HG03442 (cell line): ENCODE measurements around the gene CERKL.
A peak's percentile ranks its signal among the peaks of the same experiment; 100 is the strongest.

Experiments used
- ATAC-seq: cut with Tn5 transposase; IDR thresholded peaks from one replicate; pipeline ENCODE4 v1.9.1; 2021; ENCODE audit warnings: mild to moderate bottlenecking, moderate library complexity; ENCODE audit not compliant: unreplicated experiment

Gene CERKL

DNA sequence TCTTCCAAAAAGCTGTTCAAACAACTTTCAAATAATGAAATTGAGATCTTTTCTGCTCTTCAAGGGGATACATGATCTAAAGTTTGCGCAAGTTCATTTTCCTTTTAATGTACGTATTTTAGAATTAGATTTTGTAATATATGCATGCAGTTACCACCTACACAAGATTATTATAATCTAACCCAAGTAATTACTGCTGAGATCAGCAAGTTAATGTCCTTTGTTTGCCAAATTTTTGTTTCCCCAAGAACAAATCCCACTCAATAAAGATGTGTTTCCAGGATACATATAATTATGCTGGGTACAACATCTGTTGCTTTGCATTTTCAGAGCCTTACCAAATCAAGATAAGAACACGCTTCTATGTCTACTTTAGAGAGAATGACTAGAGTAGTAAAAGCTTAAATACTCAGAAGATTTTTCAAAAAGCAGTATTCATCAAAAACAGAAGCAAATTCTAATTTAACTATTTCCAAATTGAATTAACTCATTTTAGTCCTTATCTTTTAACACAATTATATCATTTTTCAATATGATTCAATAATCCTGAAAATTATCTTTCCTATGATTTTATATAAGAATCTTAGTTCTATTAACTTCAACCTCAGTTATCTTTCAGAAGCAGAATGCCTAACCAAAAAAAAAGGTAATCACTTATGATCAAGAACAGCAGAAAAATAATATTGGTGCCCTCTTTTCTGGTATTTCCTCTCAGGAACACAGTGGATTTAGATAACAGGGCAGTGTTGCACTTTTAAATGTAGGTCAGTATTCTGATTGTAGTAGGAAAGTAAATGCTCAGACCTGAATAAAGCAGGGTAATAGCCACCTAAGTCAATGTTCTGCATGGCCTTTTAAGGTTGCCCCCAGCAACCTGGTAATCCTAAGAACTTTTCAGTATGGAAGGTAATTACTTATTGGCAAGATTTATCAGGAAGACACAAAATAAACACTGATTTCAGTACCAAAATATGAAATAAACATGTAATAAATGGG, 28.0 kb downstream of the CERKL start:
- no peak for ATAC-seq

GRCh38 chr2:181627545-181627944, 29.4 kb downstream of the CERKL start:
- ATAC-seq, result no peak

GRCh38 chr2:181626671-181627070, 30.2 kb downstream of the CERKL start:
- ATAC-seq, result no peak

DNA sequence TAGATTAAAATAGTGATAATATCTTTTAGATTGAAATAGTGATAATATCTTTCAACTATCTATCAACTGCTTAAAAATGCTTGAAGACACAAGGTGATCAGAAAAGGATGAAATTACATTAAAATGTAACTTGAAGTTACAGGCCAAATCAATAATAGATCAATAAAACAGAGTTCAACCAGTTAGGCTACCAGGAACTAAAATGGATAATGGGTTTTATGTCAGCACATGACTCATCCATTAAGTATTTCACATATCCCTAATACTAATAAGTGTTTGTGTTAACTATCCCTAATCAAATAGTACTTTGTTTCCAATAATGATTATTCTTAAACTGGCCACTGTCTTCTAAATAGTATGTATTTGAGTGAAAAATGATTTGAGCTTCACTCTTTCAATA, 33.7 kb downstream of the CERKL start:
- ATAC-seq, result no peak

- no peak for ATAC-seq
These were observed 35.0 kb downstream of the CERKL start for GRCh38 chr2:181621779-181622490.

GRCh38 chr2:181619516-181619915, 37.4 kb downstream of the CERKL start:
- ATAC-seq, result no peak

DNA sequence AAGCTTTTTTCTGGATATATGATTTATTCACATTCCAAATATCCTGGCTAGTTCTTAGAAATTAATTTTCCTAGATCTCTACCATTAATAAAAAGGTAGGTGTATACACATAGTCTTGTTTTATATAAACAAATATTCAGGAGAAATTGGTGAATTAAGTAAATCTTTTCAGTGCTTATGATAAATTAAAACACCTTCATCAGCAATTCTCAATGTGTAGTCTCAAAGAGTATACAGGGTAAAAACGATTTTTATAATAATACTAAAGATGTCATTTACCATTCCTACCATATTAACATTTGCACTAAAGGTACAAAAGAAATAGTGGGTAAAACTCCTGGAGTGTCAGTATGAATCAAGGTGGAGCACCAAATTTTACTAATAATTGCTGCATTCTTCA, 40.2 kb downstream of the CERKL start:
- no peak for ATAC-seq

DNA sequence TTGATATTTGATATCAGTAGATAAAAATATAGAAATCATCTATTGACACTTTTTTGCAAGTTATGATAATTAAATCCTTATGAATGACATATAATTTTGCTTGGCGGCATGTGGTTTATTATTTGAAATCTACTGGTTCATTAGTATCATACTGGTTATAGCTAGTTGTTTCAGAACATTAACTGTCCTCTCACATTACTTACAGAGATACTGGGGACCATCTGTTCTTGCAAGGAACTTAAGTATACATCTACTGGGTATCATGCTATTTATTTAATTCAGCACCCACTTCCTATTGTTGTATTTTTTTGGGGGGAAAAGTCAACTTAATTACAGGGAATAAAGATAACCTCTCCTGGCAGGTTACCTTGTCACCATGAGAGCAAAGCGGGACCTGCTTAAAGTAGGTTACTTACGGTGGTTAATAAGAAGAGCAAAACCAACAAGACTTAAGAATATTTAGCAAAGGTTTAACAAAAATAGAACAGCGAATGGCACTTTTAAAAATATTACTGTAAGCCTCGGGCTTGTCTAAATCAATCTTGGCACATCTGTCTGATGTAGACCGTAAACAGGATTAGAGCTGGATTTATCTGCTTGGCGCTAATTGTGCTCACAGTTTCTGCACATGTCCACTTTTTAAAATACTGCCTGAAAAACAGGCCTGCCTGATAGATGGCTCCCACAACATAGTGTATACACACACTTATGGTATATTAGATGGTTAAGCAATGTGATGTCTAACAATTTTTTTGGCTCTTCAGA, 41.8 kb downstream of the CERKL start:
- no peak for ATAC-seq

DNA sequence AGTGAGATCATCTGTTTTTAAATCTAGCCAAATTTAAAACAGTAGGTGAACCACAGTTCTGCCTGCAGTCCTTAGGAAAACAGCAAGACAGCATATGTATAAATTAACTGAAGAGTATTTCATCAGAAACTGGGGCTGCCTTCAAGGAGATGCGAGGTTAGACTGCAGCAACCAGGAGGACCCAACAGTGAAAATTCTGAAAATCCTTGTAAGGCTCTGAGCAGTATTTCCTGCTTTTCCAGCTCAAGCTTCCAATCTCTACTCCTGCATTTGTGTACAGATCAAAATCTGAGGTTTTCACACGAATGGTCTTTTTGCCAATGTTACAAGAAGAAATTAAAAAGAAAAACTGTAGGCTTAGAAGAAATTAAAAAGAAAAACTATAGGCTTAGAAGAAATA, 43.7 kb downstream of the CERKL start:
- ATAC-seq, result no peak

GRCh38 chr2:181607629-181608590, 49.0 kb downstream of the CERKL start:
- ATAC-seq, result no peak

DNA sequence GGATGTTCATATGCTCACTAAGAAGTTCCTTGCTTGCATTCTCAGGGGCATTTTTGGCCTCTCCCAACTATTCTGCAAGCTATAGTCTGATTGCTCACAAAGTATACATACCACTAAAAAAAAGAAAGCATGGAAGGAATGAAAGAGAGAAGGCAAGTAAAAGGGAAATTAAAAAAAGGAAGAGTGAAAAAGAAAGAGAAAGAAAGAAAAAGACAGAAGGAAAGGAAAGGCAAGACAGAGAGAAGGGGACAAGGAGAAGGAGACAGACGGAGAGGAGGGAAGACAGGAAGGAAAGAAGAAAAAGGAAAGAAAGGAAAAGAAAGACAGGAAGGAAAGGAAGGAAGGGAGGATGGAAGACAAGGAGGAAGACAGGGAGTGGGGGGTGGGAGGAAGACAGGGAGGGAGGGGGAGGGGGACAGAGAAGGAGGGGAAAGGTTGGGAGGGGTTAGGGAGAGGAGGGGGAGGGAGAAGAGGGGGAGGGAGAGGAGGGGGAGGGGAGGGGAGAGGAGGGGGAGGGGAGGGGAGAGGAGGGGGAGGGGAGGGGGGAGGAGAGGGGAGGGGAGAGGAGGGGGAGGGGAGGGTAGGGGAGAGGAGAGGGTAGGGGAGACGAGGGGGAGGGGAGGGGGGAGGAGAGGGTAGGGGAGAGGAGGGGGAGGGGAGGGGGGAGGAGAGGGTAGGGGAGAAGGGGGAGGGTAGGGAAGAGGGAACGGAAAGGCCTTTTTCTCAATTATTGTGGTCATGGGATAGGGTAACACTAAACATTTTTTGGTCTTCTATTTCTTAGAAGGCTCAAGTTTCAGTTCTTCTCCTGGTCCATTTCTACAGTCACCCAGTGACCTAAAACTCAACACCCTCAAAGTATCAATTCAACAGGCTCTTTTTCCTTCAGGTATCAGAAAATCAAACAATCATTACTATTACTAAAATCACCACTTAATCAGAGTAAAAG, 50.7 kb downstream of the CERKL start:
- no peak for ATAC-seq

DNA sequence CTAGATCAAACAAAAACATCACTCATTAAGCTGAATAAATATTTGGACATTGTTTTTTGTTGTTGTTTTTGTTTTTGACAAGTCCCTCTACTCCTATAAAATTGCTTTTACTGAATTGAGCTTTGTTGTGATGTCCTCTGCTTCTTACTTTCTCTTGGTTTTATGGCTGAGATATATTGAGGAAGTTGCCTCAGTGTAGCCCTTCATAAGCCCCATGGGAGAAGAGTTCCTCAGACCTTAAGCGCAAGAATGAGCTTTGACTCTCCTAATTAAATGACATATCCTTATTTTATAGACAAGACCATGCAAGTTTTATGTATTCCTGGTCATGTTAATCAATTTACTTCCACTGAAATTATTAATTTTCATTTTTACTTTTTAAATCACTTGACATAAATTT, 54.9 kb downstream of the CERKL start:
- ATAC-seq, result no peak

DNA sequence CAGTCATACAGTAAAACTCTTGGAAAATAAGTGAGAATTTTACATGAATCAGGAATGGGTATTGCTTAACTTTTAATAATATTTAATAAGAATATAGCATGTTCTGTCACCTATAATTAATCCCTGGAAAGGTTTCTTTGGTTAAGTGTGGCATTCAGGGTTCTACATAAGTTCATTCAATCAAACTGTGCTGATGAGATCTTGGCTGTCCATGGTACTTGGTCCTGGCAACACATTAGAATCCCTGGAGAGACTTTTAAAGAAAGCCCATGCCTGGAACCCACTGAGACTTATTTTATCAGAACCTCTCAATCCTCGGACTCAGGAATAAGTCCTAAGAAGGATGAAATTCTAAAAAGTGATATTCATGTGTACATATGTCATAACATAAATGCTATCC, 60.3 kb downstream of the CERKL start:
- ATAC-seq, result no peak

DNA sequence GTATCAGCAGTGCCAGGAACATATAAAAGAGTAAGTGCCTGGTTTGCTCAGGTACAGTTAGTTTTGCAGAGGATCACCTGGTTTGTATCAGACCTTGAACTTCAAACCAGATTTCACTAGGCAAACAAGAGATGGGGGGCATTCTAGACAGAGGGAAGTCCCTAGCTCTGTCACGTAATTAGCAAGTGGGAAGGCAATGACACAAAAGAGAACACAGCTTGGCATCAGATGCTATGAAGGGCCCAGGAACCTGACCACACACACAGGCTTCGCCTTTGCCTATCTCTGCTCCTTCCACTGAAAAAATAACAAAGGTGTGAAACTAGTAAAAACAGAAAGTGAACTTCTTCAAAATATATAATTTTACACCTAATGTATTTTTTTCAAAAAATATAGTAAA, 62.6 kb downstream of the CERKL start:
- ATAC-seq, result peak; percentile 67

DNA sequence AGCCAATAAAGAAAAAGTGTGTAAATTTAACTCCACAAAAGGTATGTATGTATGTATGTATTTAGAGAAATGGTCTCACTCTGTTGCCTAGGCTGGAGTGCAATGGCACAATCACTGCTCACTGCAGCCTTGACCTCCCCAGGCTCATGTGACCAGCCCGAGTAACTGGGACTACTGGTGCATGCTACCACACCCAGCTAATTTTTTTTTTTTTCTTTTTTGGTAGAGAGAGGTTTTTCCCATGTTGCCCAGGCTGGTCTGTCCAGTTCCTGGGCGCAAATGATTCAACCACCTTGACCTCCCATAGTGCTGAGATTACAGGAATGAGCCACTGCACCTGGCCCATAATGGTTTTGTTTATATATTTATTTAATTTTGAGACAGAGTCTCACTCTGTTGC, 67.1 kb downstream of the CERKL start:
- no peak for ATAC-seq

GRCh38 chr2:181588546-181588945, 68.4 kb downstream of the CERKL start:
- no peak for ATAC-seq

DNA sequence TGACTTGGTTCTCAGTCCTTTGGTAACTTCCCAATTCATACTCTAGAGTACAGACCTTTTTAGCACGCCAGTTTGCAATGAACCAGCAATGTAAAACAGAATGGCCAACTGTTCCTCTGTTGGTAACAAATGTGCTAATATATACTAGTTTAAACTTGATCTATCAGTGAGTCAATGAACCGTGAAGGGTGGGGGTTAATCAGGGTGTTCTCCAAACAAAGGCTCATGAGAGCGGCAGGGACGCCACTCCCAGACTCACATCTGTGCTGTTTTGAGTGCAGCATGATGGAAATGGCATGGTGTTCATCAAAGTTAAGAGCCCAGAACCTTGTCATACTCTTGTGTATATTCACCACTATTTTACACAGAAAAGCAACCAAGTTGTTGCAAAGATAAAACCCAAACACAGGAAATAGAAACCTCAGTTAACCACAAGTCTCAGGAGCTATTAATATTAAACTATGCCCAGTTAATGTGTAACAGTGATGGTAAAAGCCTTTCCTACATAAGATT, 70.3 kb downstream of the CERKL start:
- ATAC-seq, result peak; percentile 91

DNA sequence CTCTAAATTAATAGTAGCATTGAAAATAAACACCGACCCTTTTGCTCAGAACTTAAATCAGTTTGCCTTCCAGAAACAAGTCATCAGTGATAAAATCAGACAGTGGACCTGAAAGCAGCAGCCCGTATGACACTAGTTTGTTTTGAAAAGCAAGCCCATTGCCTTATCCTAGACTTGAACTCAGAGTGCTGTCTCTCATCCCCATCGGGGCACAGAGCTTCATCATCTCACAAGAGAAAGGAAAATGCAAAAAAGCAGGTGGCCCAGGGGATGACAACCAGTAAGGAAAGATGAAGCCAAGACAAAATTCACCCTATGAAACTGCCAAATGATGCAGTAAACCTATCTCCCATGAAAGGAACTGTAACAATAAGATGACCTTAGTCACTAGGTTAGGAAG, 71.2 kb downstream of the CERKL start:
- no peak for ATAC-seq

DNA sequence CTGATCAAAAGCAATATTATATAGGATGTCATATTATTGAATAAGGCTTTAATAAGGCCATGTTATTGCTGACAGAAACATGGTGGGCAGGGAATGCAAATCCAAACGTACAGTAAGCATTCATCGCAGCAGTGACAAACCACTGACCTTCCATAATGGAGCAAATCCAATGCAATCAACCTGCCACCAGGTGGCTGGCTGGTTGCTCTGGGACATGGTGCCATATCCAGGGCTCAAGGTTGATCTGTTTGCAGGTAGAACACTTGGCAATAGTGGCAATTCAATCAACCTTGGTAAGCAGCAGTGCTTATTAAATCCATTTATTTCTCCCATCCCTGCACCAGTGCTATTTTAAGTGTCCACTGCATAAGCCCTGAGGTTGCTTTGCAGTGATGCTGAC, 75.4 kb downstream of the CERKL start:
- ATAC-seq, result no peak
